Trophoblast cell (in vitro differentiated cells and primary cell): ENCODE measurements around the gene C13orf42.
A peak's percentile ranks its signal among the peaks of the same experiment; 100 is the strongest.

Experiments used
- DNase-seq, 2 donors: peaks; one replicate each; pipeline ENCODE4 v3.0.0-alpha.2; 2016
- H2AFZ ChIP-seq: 2 replicates; pipeline ENCODE4 v1.6.1; 2013; ENCODE audit warnings: low read length, moderate library complexity, mild to moderate bottlenecking; ENCODE audit not compliant: insufficient read depth, poor library complexity
- H2AK5ac ChIP-seq: 2 replicates; pipeline ENCODE4 v1.6.1; 2013; ENCODE audit warnings: mild to moderate bottlenecking, low read length
- H2BK120ac ChIP-seq: 2 replicates; pipeline ENCODE4 v1.6.1; 2013; ENCODE audit warnings: low read length, mild to moderate bottlenecking, moderate library complexity; ENCODE audit not compliant: insufficient read depth, poor library complexity
- H2BK12ac ChIP-seq: 2 replicates; pipeline ENCODE4 v1.6.1; 2013; ENCODE audit warnings: mild to moderate bottlenecking, low read length, moderate library complexity
- H2BK5ac ChIP-seq: 2 replicates; pipeline ENCODE4 v1.6.1; 2013; ENCODE audit warnings: low read length, low read depth, moderate library complexity, mild to moderate bottlenecking; ENCODE audit not compliant: poor library complexity
- H3K14ac ChIP-seq: 2 replicates; pipeline ENCODE4 v1.6.1; 2013; ENCODE audit warnings: mild to moderate bottlenecking, low read length
- H3K18ac ChIP-seq: 2 replicates; pipeline ENCODE4 v1.6.1; 2013; ENCODE audit warnings: mild to moderate bottlenecking, low read length
- H3K23ac ChIP-seq: 2 replicates; pipeline ENCODE4 v1.6.1; 2013; ENCODE audit warnings: low read length
- H3K27ac ChIP-seq: 2 replicates; pipeline ENCODE4 v1.5.1; 2013; ENCODE audit warnings: low read depth, mild to moderate bottlenecking, inconsistent platforms, low read length, moderate library complexity
- H3K27me3 ChIP-seq: 2 replicates; pipeline ENCODE4 v1.6.1; 2013; ENCODE audit warnings: inconsistent platforms, mild to moderate bottlenecking, low read length, moderate library complexity; ENCODE audit not compliant: insufficient read depth
- H3K36me3 ChIP-seq, 2 experiments: 1 replicate in 1 of 2; 2 replicates in 1 of 2; pipeline ENCODE4 v1.6.1; 2013; ENCODE audit warnings: low read length in 2 of 2, mild to moderate bottlenecking in 2 of 2, moderate library complexity in 1 of 2; ENCODE audit not compliant: insufficient read depth in 2 of 2, control insufficient read depth in 1 of 2
- H3K4ac ChIP-seq: 2 replicates; pipeline ENCODE4 v1.6.1; 2013; ENCODE audit warnings: low read depth, mild to moderate bottlenecking, low read length, moderate library complexity
- H3K4me1 ChIP-seq, 2 experiments: 1 replicate in 1 of 2; 2 replicates in 1 of 2; pipeline ENCODE4 v1.6.1; 2013; ENCODE audit warnings: low read length in 2 of 2, mild to moderate bottlenecking in 2 of 2, moderate library complexity in 1 of 2; ENCODE audit not compliant: insufficient read depth in 2 of 2, control insufficient read depth in 1 of 2
- H3K4me2 ChIP-seq: 2 replicates; pipeline ENCODE4 v1.6.1; 2013; ENCODE audit warnings: inconsistent platforms, mild to moderate bottlenecking, low read length, moderate library complexity
- H3K4me3 ChIP-seq: 2 replicates; pipeline ENCODE4 v1.5.1; 2013; ENCODE audit warnings: mild to moderate bottlenecking, low read depth, low read length, inconsistent platforms
- H3K79me1 ChIP-seq: one replicate; pipeline ENCODE4 v1.6.1; 2013; ENCODE audit warnings: low read length
- H3K79me2 ChIP-seq: 2 replicates; pipeline ENCODE4 v1.6.1; 2013; ENCODE audit warnings: low read length, mild to moderate bottlenecking; ENCODE audit not compliant: control insufficient read depth, insufficient read depth, poor library complexity
- H3K9ac ChIP-seq: 2 replicates; pipeline ENCODE4 v1.6.1; 2013; ENCODE audit warnings: mild to moderate bottlenecking, low read length
- H3K9me3 ChIP-seq: 2 replicates; pipeline ENCODE4 v1.6.1; 2013; ENCODE audit warnings: low read depth, mild to moderate bottlenecking, control low read depth, inconsistent platforms, low read length; ENCODE audit not compliant: insufficient read depth
- H4K12ac ChIP-seq: 2 replicates; pipeline ENCODE4 v1.6.1; 2013; ENCODE audit warnings: low read depth, mild to moderate bottlenecking, low read length, moderate library complexity
- H4K8ac ChIP-seq: 2 replicates; pipeline ENCODE4 v1.6.1; 2013; ENCODE audit warnings: low read depth, mild to moderate bottlenecking, low read length, moderate library complexity
- H4K91ac ChIP-seq: one replicate; pipeline ENCODE4 v1.6.1; 2013; ENCODE audit warnings: low read depth, mild to moderate bottlenecking, low read length, moderate library complexity
- WGBS: extraction: QIAGEN DNeasy Blood & Tissue Kit; methylation state at CpG from one replicate; pipeline ENCODE4 v1.1.7; 2013; ENCODE audit warnings: missing lambda C conversion rate; ENCODE audit not compliant: insufficient read length, insufficient coverage; ENCODE audit errors: extremely low coverage; 5-methylcytosine and 5-hydroxymethylcytosine counted together

Gene C13orf42

GRCh38 chr13:51041126-51041525, 69.9 kb downstream of the C13orf42 start:
- Histone ChIP-seq H3K4ac (no peak overlapping the region), H2BK12ac (no peak overlapping the region), H3K18ac (no peak overlapping the region), H2BK120ac (no peak overlapping the region), H3K36me3 (no peaks in the 10 kb centered on the region), H3K4me1 (no peaks in the 10 kb centered on the region), H2AK5ac (no peak overlapping the region), H4K12ac (no peak overlapping the region), H2BK5ac (no peak overlapping the region), H3K4me2 (no peak overlapping the region), H3K27me3 (no peaks in the 10 kb centered on the region), H3K9me3 (peaks cover 2% of the 10 kb centered on the region), H3K9ac (no peak overlapping the region), H2AFZ (no peak overlapping the region), H4K91ac (no peak overlapping the region), H3K23ac (no peak overlapping the region), H4K8ac (no peak overlapping the region), H3K79me1 (no peaks in the 10 kb centered on the region), H3K4me3 (no peak overlapping the region), H3K14ac (no peak overlapping the region), H3K27ac (no peak overlapping the region), H3K79me2 (no peaks in the 10 kb centered on the region)
- no CpG with 5 or more reads among the region's 4 CpGs for WGBS
- DNase-seq = peak in 1 of 2 donors; percentile 19

GRCh38 chr13:51040431-51040830, 70.6 kb downstream of the C13orf42 start:
- Histone ChIP-seq H4K91ac (no peak overlapping the region), H3K4me3 (no peak overlapping the region), H3K27ac (no peak overlapping the region), H3K23ac (no peak overlapping the region), H3K79me1 (no peaks in the 10 kb centered on the region), H4K8ac (no peak overlapping the region), H3K9ac (no peak overlapping the region), H3K18ac (no peak overlapping the region), H3K4ac (no peak overlapping the region), H2BK5ac (no peak overlapping the region), H3K79me2 (no peaks in the 10 kb centered on the region), H4K12ac (no peak overlapping the region), H2AFZ (no peak overlapping the region), H3K27me3 (no peaks in the 10 kb centered on the region), H3K4me1 (no peaks in the 10 kb centered on the region), H3K4me2 (no peak overlapping the region), H2BK12ac (no peak overlapping the region), H2BK120ac (no peak overlapping the region), H3K14ac (no peak overlapping the region), H2AK5ac (no peak overlapping the region), H3K9me3 (peaks cover 2% of the 10 kb centered on the region), H3K36me3 (no peaks in the 10 kb centered on the region)
- no peak for DNase-seq
- WGBS = no CpG with 5 or more reads among the region's 7 CpGs

- no peak overlapping the region for H2AFZ ChIP-seq
- no peak overlapping the region for H2AK5ac ChIP-seq
- no CpG with 5 or more reads among the region's 2 CpGs for WGBS
- H3K27me3 ChIP-seq = no peaks in the 10 kb centered on the region
- peaks cover 2% of the 10 kb centered on the region for H3K9me3 ChIP-seq
- no peak overlapping the region for H2BK5ac ChIP-seq
- H3K4me1 ChIP-seq = no peaks in the 10 kb centered on the region
- no peak overlapping the region for H4K12ac ChIP-seq
- no peak overlapping the region for H2BK12ac ChIP-seq
- no peak overlapping the region for H3K18ac ChIP-seq
- no peak overlapping the region for H3K4me3 ChIP-seq
- H3K27ac ChIP-seq = no peak overlapping the region
- H3K4me2 ChIP-seq = no peak overlapping the region
- no peaks in the 10 kb centered on the region for H3K36me3 ChIP-seq
- no peak overlapping the region for H4K8ac ChIP-seq
- no peak overlapping the region for H3K23ac ChIP-seq
- H3K9ac ChIP-seq = no peak overlapping the region
- no peak overlapping the region for H3K4ac ChIP-seq
- DNase-seq = no peak
- H2BK120ac ChIP-seq = no peak overlapping the region
- H3K79me2 ChIP-seq = no peaks in the 10 kb centered on the region
- no peak overlapping the region for H3K14ac ChIP-seq
- no peaks in the 10 kb centered on the region for H3K79me1 ChIP-seq
- no peak overlapping the region for H4K91ac ChIP-seq
Observed at GRCh38 chr13:51036418-51036817, 74.7 kb downstream of the C13orf42 start.

- Histone ChIP-seq H3K79me1 (no peaks in the 10 kb centered on the region), H3K9me3 (peaks cover 2% of the 10 kb centered on the region), H2BK120ac (no peak overlapping the region), H4K91ac (no peak overlapping the region), H3K4me3 (no peak overlapping the region), H3K4me2 (no peak overlapping the region), H3K23ac (no peak overlapping the region), H2AK5ac (no peak overlapping the region), H2BK5ac (no peak overlapping the region), H3K18ac (no peak overlapping the region), H3K14ac (no peak overlapping the region), H2BK12ac (no peak overlapping the region), H3K36me3 (no peaks in the 10 kb centered on the region), H3K27ac (no peak overlapping the region), H3K9ac (no peak overlapping the region), H3K4ac (no peak overlapping the region), H2AFZ (no peak overlapping the region), H4K8ac (no peak overlapping the region), H3K4me1 (no peaks in the 10 kb centered on the region), H3K27me3 (no peaks in the 10 kb centered on the region), H4K12ac (no peak overlapping the region), H3K79me2 (no peaks in the 10 kb centered on the region)
- no CpG with 5 or more reads among the region's 2 CpGs for WGBS
- DNase-seq = no peak
Observed at GRCh38 chr13:51035978-51036377, 75.1 kb downstream of the C13orf42 start.
